Activated CD4-positive, alpha-beta T cell treated with anti-CD3 and anti-CD28 coated beads for 24 hours (primary cell): ENCODE measurements around the gene RAB20.
"Not testable (repeated sequence)": the region's sequence is repeated elsewhere in the genome, so short reads cannot be mapped to it uniquely, and the experiment has no call there.

Source experiments
- DNase-seq, 2 donors: peaks; one replicate each; pipeline ENCODE4 v3.0.0-alpha.2; 2020; ENCODE audit warnings: low read depth in 2 of 2

Gene RAB20

GRCh38 chr13:110491869-110492678, 69.4 kb downstream of the RAB20 start:
- DNase-seq, result no peak

DNA sequence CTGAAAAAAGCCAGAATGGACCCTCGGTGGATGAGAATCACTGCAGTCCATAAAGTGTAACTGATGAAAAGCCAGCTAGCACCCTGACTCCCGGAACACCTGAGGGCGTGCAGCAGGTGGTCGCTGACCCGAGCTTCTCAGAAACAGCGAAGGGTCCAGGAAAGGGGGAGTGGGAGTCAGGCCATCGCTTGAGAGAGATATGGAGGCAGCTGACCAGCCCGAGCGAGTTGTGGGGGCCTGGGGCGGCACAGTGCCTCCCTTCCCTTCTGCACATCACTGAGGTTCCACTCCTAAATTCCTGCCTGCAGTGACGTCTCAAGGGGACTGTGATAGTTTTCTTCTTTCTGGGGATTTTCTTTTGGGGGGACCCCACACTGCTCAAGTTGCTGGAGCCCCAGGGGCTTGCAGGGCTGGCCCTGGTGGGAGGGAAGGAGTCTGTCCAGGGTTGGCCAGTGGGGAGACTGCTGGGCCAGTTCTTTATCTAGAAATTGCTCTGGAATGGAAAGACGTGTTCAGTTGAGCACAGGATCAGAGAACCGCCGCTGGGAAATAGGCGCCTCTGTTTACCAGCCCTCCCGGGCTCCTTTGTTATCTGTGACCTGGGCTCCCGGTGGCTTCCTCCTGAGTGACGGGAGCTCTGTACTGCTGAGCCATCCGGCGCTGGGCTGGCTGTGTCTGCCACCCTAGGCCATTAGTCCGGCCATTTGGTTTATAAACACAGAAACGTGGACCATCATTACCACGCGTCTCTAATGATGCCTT, 71.3 kb downstream of the RAB20 start:
- DNase-seq, result no peak

- DNase-seq, result not testable (repeated sequence)
Measured at GRCh38 chr13:110486880-110487279, 74.6 kb downstream of the RAB20 start.

- no peak for DNase-seq
Measured at GRCh38 chr13:110486061-110486715, 75.3 kb downstream of the RAB20 start.

DNA sequence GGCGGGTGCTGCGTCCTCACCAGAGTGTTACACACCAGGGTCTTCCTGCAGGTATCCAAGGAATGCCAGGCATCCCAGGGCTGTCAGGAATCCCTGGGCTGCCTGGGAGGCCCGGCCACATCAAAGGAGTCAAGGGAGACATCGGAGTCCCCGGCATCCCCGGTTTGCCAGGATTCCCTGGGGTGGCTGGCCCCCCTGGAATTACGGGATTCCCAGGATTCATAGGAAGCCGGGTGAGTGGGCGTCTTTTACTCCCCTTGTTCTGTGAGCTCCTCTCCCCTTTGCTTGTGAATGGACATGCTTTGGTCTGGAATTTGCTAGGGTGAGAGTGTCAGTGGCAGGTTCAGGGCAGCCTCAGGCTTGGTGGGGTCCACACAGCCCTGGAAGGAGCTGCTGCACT, 75.9 kb downstream of the RAB20 start:
- DNase-seq, result no peak

DNA sequence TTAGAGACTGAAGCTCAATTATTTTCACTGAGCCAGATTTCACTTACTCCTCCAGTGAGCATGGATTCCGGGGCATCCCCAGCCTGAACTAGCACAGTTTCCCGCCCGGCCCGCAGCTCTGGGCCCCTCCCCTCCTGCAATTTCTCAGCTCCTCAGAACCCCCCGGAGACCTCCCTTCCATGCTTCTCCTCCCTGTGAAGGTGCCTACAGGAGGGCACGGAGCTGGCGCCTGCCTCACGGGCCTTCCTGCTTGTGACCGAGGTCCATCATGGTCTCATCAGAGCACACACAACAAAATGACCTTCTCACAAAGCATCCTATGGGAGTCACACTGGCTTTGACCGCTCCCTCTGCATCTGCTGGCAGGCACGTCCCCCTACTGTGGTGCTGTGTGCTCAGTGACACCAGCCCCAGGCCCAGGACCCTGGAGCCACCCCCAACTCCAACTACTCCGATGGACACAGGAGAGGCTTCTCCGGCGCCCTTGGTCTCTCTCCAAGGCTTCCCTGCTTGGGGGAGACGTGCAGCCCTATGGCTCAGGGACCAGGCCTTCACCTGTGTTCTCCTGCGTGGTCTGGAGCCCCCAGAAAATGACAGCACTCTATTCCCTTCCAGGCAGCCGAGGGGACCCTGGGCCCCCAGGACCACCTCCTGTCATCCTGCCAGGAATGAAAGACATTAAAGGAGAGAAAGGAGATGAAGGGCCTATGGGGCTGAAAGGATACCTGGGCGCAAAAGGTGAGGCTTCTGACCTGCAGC, 77.1 kb downstream of the RAB20 start:
- DNase-seq, result no peak

- no peak for DNase-seq
Measured at GRCh38 chr13:110483386-110483968, 78.0 kb downstream of the RAB20 start.

- no peak for DNase-seq
Measured at GRCh38 chr13:110480161-110480560, 81.4 kb downstream of the RAB20 start.

DNA sequence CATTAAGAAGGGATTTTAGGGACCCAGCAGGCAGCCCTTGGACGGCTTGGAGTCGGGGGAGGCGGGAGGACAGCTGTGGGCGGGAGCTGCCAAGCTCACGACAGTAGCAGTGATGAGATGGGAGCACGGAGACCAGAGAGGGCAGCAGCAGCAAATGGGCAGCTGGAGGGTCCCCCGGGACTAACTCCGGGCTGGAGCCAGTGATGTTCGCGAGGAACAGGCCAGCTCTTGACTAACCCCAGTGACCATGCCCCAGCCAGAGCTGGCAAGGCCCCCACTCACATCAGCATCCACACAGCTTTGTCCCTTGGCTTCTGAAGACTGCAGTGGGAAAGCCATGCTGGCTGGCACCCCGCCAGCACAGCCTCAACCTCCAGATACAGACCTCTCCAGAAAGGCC, 81.9 kb downstream of the RAB20 start:
- DNase-seq, result no peak

DNA sequence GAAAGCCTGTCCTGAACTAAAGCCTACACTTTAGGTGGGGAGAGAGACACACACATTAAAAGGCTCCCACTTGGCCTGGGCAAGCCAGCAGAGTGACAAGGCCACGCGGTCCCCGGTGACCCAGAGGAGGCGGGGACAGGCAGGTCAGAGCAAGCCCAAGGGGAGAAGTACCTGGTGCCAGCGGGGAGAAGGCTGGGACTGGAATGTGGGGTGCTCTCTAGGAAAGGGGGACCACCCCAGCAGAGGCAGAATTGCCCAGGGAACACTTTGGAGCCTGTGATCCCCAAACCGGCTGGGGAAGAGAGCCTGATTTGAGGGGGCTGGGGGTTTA, 82.3 kb downstream of the RAB20 start:
- DNase-seq, result no peak

GRCh38 chr13:110478405-110479214, 82.9 kb downstream of the RAB20 start:
- no peak for DNase-seq

DNA sequence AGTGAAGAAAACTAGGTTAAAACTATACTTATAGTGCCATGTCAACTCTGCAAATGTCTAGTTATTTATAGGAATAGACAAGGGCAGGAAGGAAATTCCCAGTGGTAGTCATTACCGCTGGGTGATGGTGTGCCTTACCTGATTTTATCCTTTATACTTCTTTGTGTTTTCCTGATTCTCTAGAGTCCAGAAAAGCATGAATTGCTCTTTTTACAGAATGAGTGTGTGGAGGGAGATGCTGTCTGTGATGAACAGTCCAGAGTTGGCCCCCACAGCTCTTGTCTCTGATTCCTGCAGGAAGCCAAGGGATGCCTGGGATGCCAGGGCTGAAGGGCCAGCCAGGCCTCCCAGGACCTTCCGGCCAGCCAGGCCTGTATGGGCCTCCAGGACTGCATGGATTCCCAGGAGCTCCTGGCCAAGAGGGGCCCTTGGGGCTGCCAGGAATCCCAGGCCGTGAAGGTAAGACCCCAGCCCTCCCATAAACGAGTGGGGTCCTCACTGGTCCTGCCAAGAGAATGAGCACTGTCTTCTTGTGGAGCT, 83.7 kb downstream of the RAB20 start:
- DNase-seq, result no peak

DNA sequence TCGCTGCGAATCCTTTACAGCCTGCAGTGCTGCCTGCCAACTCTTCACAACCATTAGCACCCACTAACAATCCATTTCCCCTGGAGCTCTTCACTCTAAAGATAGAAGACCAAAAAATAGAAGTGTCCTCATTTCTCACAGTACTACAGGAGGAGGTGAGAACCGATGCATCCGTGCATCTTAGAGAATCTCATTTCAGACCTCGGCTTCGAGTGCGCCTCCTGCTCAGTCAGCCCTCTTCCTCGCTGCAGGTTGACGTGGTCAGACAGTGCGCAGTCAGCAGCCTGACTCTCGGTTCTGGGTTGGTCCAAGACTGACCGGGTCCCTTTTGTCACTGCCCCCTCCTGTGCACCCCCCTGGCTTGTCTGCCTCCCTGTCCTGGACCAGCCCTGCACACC, 85.3 kb downstream of the RAB20 start:
- no peak for DNase-seq

DNA sequence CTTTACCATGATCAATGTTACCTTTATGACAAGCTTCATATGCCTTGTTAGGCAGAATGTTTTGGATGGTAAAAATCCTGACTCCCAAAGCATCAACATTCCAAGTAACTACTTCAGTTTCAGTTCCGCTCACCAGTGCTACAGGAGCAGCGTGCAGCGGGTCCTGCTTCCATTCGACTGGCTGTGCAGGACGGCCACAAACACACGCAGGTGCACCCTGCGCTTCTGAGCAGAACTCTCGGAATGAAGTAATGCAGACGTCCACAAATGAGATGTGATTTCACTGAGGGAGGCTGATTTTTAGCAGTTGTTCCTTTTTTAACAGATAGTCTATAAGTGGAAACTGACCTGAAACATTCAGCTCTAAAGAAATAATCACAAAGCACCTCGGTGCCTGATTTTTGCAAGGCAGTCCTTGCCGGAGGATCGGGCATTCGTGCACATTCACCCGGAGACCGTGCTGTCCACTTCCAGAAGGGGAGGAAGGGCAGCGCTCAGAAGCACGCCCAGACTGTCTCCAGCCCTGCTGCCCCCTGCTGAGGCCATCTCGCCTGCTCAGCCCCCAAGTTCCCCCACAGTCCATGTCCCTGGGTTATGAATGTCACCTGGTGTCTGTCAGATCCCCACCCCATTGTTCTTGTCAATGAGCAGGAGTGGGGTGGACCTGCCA, 85.8 kb downstream of the RAB20 start:
- DNase-seq, result no peak

DNA sequence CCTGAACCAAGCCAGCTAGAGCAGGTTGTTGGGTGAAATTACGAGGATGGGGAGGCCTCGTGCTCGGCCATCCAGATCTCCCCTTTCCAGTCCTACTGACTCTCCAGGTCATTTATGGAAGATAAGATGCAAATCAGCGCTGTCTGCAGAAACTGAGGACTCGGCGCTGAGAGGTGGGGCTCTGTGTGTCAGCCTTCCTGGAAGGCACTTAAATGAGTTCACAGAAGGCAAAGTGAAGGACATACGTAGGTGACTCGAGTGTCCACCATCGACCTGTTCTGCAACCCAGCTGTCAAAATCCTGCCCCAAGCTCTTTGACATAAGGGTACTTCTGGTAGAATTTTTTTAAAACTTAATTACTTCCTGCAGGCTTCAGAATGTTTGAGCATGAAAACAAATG, 86.4 kb downstream of the RAB20 start:
- no peak for DNase-seq

GRCh38 chr13:110474713-110475112, 86.8 kb downstream of the RAB20 start:
- no peak for DNase-seq
